Measurements from ENCODE around the gene ACACA.
A peak's percentile ranks its signal among the peaks of the same experiment; 100 is the strongest.
"Not testable (repeated sequence)": the region's sequence is repeated elsewhere in the genome, so short reads cannot be mapped to it uniquely, and the experiment has no call there.

ACACA gene

DNA sequence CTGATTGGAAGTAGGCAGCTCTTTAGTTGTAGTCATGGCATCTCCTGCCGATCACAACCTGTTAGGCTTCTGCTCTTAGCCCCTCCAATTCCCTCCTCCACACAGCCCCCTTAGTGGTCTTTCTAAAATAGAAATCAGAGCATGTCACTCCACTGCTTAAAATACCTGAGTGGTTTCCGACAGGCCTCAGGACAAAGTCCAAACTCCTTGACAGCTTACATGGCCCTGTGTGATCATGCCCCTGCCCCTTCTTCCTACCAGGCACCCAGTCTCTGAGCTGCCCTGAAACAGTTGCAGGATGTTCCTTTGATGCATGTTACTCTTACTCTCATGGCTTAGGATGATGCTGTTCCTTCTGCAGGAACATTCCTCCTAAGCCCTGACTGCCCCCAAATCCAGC, 310.6 kb downstream of the ACACA start:
- no peak for DNase-seq

- DNase-seq = no peak
Measured at GRCh38 chr17:37094391-37094790, 312.2 kb downstream of the ACACA start.

DNA sequence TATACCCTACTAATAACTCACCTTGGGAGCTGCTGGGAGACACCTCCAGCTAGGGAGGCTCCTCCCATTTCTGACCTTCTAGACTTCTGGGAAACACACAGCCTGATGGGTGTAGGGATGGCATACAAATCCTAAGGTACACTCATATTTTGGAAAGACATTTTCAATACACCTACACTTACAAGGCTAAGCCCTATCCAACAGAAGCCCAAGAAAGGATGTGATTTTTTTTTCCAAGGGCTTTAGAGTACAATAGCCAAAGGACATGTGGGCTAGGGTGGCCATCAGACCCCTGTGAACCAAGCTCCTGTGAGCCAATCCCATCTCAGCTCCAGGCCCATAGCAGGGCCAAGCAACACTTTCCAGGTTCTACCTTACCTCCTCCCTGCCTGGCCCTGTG, 313.9 kb downstream of the ACACA start:
- no peak for DNase-seq

GRCh38 chr17:37092071-37092470, 314.6 kb downstream of the ACACA start:
- no peak for DNase-seq

GRCh38 chr17:37090941-37091340, 315.7 kb downstream of the ACACA start:
- no peak for DNase-seq

GRCh38 chr17:37089956-37090355, 316.7 kb downstream of the ACACA start:
- no peak for DNase-seq

GRCh38 chr17:37088913-37089312, 317.7 kb downstream of the ACACA start:
- DNase-seq = no peak

DNA sequence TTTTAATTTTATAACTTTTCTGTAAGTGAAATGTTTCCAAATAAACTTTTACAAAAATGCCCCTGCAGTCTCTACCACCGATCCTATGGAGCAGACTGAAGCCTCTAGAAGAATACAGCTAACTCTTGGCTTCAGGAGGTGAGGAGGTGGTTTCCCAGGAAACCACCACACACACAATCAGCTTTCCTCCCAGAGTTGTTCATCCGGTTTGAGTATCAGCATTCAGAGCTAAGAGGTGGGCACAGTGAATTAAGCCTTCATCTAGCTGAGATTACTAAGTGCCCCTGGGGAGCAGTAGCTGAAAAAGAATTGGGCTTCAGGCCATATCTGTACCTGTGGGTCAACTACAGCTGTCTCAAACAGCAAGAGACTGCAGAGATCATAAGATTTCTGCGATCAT, 318.2 kb downstream of the ACACA start:
- no peak for DNase-seq

- DNase-seq = no peak
Measured at GRCh38 chr17:37087683-37088082, 319.0 kb downstream of the ACACA start.

DNA sequence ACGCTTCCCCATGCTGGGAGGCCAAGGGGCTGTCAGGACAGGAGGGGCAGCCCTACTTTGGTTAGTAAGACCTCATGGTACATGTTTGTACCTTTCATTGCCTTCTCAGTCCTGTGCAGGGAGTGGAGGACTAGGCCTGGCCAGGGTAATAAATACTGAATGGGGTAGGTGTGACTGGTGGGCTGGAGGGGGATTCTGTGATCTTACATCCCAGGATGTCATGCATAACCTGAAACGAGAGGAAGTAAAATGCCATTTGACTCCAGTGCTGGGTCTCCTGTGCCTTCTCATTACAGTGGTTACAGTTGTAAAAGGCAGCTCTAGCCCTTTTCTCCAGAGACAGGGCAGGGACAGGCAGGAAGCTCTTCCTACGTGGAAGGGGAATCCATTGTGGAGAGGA, 319.7 kb downstream of the ACACA start:
- DNase-seq = no peak

- no peak for DNase-seq
Measured at GRCh38 chr17:37086334-37086733, 320.3 kb downstream of the ACACA start.

GRCh38 chr17:37084372-37084771, 322.3 kb downstream of the ACACA start:
- DNase-seq = no peak

GRCh38 chr17:37083456-37083855, 323.2 kb downstream of the ACACA start:
- DNase-seq = no peak

DNA sequence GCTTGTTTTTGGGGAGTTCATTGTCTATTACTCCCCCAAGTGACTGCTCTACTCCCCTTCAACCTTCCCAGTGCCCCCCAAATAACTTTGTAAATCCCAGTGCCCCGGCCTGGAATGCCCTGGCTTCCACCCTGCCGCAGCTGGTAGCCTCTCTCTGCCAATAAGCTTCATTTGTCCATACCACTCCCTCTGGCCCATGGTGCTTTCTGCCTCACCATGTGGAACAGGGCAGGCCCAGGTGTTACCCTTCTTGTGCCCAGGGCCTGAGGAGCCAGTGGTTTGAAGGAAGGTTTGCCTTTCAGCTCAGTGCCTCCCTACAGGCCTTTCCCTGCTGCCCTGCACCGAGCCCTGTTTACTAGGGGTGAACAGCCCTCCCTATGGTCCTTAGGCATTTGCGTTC, 323.7 kb downstream of the ACACA start:
- DNase-seq = no peak

DNA sequence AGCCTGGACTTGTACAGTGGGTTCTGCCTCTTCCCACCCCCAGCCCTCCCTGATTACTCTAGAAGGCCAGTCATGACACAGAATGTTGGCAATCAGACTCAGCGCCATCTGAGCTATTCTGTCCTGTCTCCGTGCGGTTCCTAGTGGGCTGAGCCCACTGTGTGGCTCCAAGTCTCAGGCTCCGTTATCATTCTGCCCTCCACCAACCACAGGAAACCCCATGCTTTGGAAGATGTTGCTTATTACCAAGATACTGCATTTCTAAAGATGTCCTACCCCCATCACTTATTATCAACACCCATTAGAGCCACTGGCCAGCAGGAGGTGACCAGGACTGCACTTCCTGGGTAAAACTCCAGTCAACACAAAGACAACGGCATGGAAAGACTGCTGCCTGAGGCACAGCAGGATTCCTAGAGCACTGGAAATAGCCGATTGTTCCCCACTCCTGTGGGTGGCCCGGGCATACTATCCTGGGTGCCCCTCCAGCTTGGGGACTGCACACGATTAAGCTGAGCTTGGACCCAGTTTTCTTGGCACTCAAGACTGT, 324.2 kb downstream of the ACACA start:
- DNase-seq = no peak

- no peak for DNase-seq
Measured at GRCh38 chr17:37081287-37081686, 325.3 kb downstream of the ACACA start.

- DNase-seq = peak; percentile 16
Measured at GRCh38 chr17:37079735-37080134, 326.9 kb downstream of the ACACA start.

GRCh38 chr17:37079065-37079708, 327.4 kb downstream of the ACACA start:
- DNase-seq = no peak

DNA sequence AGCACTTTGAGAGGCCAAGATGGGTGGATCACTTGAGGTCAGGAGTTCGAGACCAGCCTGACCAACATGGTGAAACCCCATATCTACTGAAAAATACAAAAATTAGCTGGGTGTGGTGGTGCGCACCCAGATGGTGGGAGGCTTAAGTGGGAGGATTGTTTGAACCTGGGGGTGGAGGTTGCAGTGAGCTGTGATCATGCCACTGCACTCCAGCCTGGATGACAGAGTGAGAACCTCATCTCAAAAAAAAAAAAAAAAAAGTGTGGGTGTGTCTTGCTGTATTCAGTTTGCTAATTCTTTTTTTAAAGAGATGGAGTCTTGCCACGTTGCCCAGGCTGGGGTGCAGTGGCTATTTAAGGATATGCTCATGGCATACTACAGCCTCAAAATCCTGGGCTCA, 333.2 kb downstream of the ACACA start:
- DNase-seq = not testable (repeated sequence)

- no peak for DNase-seq
Measured at GRCh38 chr17:37069087-37069486, 337.5 kb downstream of the ACACA start.

DNA sequence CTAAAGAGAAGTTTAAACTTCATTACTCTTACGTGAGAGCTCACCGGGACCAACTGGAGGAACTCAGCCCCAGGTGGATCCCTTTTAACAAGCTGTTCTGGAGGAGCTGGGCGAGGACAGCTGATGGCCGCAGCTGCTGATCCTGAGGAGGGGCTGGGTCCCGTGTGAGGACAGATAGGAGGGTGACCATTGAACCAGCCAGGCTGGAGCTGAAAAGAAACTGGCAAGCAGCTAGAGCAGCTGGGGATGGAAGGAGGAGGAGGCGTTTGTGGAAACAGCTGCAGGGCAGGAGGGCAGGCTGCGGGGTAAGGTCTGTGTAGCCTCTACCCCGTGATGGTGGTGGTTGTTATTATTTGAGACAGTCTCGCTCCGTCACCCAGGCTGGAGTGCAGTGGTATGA, 338.4 kb downstream of the ACACA start:
- no peak for DNase-seq

DNA sequence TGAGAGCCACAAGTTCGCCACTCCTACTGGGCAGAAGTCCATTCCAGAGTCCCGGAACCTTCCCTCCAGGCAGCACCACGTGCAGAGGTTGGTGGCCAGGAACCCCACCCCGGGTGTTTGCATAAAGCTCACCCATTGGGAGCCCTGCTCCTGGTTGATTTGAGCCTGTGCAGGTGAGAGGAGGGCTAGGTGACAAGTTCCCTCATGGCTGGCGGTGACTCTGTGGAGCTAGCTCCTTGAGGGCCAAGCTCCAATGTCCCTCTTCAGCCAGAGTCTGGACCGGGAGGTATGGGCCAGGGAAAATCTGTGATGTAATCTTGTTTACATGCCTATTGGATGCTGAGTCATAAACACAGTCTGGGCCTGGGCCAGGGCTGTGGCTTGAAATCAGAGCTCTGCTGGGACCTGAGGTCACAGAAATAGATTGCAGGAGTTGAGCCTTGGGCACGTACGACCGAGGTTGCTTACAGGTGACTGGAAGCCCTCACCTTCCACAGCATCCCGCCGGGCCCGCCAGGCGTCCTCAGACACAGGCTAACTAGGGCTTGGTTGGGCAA, 339.0 kb downstream of the ACACA start:
- peak; percentile 44 for DNase-seq

DNA sequence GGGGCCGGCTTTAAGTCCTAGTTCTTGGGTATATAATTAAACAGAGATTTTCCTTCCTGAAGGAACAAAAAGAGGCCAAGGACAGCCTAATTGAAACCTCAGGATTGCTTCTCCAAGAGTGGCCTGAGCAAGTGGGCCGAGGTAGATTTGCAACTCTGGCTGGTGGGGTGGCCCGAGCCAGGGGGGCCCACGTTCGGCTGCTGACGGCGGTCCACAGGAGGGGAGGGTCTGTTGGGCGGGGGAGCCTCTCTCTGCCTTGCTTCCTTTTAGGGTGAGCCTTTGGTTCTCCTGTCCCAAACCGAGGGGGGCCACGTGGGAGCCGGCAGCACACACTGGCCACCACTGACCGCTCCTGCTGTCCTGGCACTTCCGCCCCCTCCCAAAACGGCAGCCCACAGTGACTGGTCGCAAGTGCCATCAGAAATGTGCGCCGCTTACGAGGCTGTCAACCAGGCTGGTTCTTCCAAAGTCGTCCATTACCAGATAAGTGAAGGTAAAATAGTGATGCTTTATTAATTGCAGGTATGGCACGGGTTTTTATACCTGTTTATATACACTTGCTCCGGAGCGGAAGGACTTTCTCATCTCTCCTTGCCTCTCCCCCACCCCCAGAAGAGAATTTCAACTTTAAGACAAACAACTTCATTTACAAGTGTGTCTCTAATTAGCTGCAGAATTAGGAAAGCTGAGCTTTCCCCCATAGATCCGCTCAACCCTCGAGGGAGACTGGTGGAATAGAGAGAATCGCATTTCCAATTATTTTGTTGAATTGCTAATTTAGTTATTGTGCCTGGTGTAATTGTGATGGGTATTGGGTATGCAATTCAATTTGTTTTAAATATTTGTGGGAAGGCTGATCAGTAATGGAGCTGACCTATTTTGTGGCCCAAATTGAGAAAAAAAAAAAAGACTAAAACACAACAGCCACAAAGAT, 340.0 kb downstream of the ACACA start:
- DNase-seq = no peak
